ENCODE results near the gene IGF2BP1.
A peak's percentile ranks its signal among the peaks of the same experiment; 100 is the strongest.
"Not testable (repeated sequence)": the region's sequence is repeated elsewhere in the genome, so short reads cannot be mapped to it uniquely, and the experiment has no call there.

Gene IGF2BP1

DNA sequence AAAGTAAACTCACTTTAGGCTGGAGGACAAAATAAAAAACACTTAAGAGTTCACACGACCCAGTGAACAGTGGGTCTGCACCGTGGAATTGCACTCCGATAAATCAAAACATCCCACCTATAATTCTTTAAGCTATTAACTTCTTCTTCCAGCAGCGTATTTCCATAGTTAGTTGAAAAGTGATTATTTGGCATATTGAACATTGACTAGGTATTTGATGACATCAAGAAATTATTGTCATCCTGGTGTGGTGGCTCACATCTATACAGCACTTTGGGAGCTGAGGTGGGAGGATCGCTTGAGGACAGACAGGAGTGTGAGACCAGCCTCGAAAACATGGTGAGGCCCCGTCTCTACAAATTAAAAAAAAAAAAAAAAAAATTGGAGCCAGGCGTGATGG lies 23.4 kb downstream of the IGF2BP1 start:
- no peak for DNase-seq

DNA sequence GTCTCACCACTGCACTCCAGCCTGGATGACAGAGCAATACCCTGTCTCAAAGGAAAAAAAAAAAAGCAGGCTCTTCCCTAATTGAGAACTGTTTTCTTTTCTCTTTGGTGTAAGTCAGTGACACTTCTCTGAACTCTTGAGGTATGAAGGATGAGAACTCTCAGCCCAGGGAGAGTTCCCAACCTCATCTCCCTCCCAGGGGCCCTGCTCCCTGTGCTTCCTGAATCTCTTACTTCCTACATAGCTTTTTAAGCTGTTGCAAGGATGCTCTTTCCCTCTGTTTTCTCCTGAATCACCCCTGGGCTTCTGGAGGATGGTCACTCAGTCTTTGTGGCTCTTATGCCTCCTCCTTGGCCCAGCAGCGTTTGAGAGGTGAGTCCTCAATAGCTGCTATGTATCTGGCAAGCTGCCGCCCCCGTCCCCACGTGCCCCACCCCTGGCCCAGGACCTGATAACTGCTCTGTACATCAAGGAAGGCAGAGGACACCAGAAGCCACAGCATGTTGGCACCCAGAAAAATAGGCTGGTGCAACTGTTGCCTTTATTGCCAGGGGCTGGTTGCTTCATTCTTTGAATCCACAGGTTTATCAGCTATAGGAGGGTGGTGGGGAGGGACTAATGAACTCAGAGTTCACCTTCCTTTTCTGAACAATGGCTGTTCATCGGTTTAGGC lies 24.0 kb downstream of the IGF2BP1 start:
- DNase-seq = no peak

- no peak for DNase-seq
These were observed 24.6 kb downstream of the IGF2BP1 start for GRCh38 chr17:49021768-49022103.

DNA sequence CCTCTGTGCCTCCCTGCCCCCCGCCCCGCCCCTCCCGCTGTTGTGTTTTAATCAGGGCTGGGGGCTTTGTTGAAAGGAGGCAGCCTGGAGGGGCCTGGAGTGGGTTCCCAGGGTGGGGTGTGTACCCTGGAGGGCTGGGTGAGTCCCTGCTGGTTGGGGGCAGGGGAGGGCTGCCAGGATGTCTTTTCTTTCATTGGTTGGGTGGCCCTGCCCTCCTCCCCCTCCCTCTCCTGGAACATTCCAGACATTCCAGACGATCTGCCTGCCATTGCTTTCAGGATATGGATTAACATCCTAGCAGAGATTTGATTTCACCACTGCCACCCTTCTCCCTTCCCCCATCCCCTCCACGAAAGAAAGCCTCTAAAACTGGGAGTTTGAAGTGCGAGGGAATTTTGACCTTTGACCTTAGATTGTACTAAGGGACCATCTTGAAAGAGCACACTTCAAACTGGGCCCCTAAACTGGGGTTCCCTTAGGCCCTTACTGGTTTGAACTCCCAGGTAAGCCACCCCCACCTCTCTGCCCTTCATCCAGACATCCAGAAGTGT lies 25.3 kb downstream of the IGF2BP1 start:
- no peak for DNase-seq

DNA sequence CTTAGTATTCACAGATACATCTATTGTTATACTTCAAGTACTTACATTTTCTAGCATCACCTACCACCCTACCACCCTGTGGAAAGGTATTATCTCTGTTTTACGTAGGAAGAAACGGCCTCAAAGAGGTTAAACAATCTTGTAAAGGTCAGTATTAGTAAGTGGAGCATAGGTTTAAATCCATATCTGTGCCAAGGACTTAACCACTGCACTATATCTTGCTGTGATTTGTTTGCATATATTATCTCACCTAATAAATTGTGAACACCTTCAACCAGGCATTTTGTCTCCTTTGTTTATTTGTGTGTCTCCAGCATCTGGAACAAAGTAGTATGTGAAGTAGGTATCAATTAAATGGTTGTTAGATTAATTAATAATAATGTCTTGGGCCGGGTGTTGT lies 27.3 kb downstream of the IGF2BP1 start:
- no peak for DNase-seq

DNA sequence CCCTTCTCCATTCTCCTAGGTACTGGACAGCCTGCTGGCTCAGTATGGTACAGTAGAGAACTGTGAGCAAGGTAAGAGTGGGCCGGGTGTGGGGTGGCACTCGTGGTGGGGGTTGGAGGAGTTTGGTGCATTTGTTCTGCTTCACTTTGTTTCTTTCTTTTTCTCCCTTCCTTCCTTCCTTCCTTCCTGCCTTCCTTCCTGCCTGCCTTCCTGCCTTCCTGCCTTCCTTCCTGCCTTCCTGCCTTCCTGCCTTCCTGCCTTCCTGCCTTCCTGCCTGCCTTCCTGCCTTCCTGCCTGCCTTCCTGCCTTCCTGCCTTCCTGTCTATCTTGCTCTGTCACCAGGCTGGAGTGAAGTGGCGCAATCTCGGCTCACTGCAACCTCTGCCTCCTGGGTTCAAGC lies 29.3 kb downstream of the IGF2BP1 start:
- DNase-seq = not testable (repeated sequence)

- DNase-seq = no peak
These were observed 31.1 kb downstream of the IGF2BP1 start for GRCh38 chr17:49028271-49028670.

DNA sequence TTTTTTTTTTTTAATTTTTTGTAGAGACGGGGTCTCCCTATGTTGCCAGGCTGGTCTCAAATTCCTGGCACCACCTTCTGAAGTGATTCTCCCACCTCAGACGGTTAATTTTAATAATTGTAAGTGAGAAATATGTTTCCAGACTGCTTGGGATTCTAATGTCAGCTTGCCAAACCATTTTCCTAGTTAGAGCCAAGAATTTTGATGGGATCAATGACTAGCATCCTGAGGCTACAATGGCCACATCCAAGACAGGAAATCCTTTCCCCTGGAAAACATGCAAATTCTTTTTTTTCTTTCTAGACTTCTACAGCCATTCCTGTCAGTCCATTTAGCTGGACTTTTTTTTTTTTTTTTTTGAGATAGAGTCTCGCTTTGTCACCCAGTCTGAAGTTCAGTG lies 32.6 kb downstream of the IGF2BP1 start:
- no peak for DNase-seq

- peak; percentile 40 for DNase-seq
These were observed 35.1 kb downstream of the IGF2BP1 start for GRCh38 chr17:49031965-49032928.

GRCh38 chr17:49035470-49036269 lies 38.5 kb downstream of the IGF2BP1 start:
- peak; percentile 29 for DNase-seq

DNA sequence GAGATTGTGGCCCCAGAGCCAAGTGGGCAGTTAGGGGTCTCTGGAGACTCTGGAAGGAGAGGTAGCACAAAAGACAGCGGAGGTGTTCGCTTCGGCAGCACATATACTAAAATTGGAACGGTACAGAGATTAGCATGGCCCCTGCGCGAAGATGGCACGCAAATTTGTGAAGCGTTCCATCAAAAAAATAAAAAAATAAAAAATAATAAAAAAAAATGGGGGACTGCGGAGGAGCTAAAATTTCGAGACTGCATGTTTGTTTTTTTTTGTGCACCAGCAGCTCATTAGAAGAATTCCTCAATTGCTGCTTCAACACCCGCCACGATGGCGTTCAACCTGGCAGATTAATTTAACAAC lies 39.1 kb downstream of the IGF2BP1 start:
- no peak for DNase-seq

GRCh38 chr17:49038138-49038537 lies 41.0 kb downstream of the IGF2BP1 start:
- DNase-seq = no peak

DNA sequence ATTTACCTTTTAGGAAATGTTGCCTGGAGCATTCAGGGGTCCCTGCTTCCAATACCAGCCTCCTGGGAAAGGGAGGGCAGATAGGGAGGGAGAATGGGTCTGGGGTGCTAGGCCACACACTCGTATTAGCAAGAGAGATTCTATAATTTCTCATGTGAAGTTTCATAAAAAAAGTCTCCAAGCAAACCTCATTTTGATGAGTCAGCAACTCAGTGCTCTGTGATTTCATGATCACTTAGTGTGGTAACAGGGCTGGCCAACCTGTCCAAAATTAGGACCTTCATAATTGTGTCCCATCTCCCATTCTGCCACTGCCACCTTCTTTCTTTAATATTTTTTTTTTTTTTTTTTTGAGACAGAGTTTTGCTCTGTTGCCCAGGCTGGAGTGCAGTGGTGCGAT lies 41.4 kb downstream of the IGF2BP1 start:
- DNase-seq = no peak

GRCh38 chr17:49039518-49039917 lies 42.3 kb downstream of the IGF2BP1 start:
- not testable (repeated sequence) for DNase-seq

GRCh38 chr17:49041527-49041926 lies 44.3 kb downstream of the IGF2BP1 start:
- DNase-seq = no peak

- no peak for DNase-seq
These were observed 48.2 kb downstream of the IGF2BP1 start for GRCh38 chr17:49045376-49045775.

- DNase-seq = no peak
These were observed 49.7 kb downstream of the IGF2BP1 start for GRCh38 chr17:49046912-49047311.

GRCh38 chr17:49049265-49049664 lies 52.1 kb downstream of the IGF2BP1 start:
- no peak for DNase-seq

GRCh38 chr17:49050611-49051010 lies 53.4 kb downstream of the IGF2BP1 start:
- DNase-seq = no peak

GRCh38 chr17:49051269-49051668 lies 54.1 kb downstream of the IGF2BP1 start:
- DNase-seq = no peak

DNA sequence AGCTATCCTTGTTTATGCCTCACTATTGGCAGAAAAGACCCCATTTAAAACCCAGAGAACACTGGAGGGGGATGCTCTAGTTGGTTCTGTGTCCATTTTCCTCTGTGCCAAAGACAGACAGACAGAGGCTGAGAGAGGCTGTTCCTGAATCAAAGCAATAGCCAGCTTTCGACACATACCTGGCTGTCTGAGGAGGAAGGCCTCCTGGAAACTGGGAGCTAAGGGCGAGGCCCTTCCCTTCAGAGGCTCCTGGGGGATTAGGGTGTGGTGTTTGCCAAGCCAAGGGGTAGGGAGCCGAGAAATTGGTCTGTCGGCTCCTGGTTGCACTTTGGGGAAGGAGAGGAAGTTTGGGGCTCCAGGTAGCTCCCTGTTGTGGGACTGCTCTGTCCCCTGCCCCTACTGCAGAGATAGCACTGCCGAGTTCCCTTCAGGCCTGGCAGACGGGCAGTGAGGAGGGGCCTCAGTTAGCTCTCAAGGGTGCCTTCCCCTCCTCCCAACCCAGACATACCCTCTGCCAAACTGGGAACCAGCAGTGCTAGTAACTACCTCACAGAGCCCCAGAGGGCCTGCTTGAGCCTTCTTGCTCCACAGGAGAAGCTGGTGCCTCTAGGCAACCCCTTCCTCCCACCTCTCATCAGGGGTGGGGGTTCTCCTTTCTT lies 56.1 kb downstream of the IGF2BP1 start:
- no peak for DNase-seq

GRCh38 chr17:49054342-49055092 lies 57.3 kb downstream of the IGF2BP1 start:
- no peak for DNase-seq

All from CD4-positive, alpha-beta T cell treated with Interleukin-6 for 4 hours (primary cell).